HG02588 (cell line): ENCODE measurements around the gene FXN.
"Not testable (repeated sequence)": the region's sequence is repeated elsewhere in the genome, so short reads cannot be mapped to it uniquely, and the experiment has no call there.

Source experiments
- ATAC-seq: cut with Tn5 transposase; IDR thresholded peaks from one replicate; pipeline ENCODE4 v1.9.1; 2021; ENCODE audit warnings: mild to moderate bottlenecking, moderate library complexity; ENCODE audit not compliant: unreplicated experiment

Gene FXN

GRCh38 chr9:69097923-69098593, 62.5 kb downstream of the FXN start:
- no peak for ATAC-seq

- not testable (repeated sequence) for ATAC-seq
These were observed 67.9 kb downstream of the FXN start for GRCh38 chr9:69103348-69103996.

GRCh38 chr9:69104830-69105527, 69.4 kb downstream of the FXN start:
- ATAC-seq, result no peak

- no peak for ATAC-seq
These were observed 72.2 kb downstream of the FXN start for GRCh38 chr9:69107771-69108170.

- not testable (repeated sequence) for ATAC-seq
These were observed 73.2 kb downstream of the FXN start for GRCh38 chr9:69108706-69109105.

- no peak for ATAC-seq
These were observed 73.6 kb downstream of the FXN start for GRCh38 chr9:69109152-69109551.

- ATAC-seq, result not testable (repeated sequence)
These were observed 77.1 kb downstream of the FXN start for GRCh38 chr9:69112646-69113045.

- no peak for ATAC-seq
These were observed 80.1 kb downstream of the FXN start for GRCh38 chr9:69115621-69116020.

- no peak for ATAC-seq
These were observed 83.1 kb downstream of the FXN start for GRCh38 chr9:69118656-69119055.

GRCh38 chr9:69120380-69121154, 85.0 kb downstream of the FXN start:
- ATAC-seq, result no peak

- peak; percentile 58 for ATAC-seq
These were observed 85.9 kb downstream of the FXN start for GRCh38 chr9:69121155-69122081.

- peak; percentile 44 for ATAC-seq
These were observed 86.6 kb downstream of the FXN start for GRCh38 chr9:69122082-69122548.

- ATAC-seq, result no peak
These were observed 87.1 kb downstream of the FXN start for GRCh38 chr9:69122549-69123141.

GRCh38 chr9:69130456-69131441, 95.2 kb downstream of the FXN start:
- no peak for ATAC-seq

GRCh38 chr9:69131682-69132081, 96.1 kb downstream of the FXN start:
- ATAC-seq, result no peak

- no peak for ATAC-seq
These were observed 96.8 kb downstream of the FXN start for GRCh38 chr9:69132361-69132760.

- no peak for ATAC-seq
These were observed 98.9 kb downstream of the FXN start for GRCh38 chr9:69134412-69134811.

- no peak for ATAC-seq
These were observed 100.6 kb downstream of the FXN start for GRCh38 chr9:69136185-69136584.

- ATAC-seq, result no peak
These were observed 101.2 kb downstream of the FXN start for GRCh38 chr9:69136779-69137178.
